M059J (cell line): ENCODE measurements around the gene CNNM2. TPM values are rescaled to one million over a fixed set of nuclear protein-coding genes. Genes with fewer than 3 reads are reported as not detected.
"Not testable (repeated sequence)": the region's sequence is repeated elsewhere in the genome, so short reads cannot be mapped to it uniquely, and the experiment has no call there.

ENCODE experiments used
- DNase-seq: peaks from one replicate; pipeline ENCODE4 v3.0.0-alpha.2; 2012; ENCODE audit warnings: low read depth
- total RNA-seq: library from RNA; depleted of rRNA; stranded (reverse); fragments of >200 nt; shearing (Covaris generic); gene quantifications from 2 replicates; pipeline ENCODE4 v1.2.3, GENCODE V29; 2014

The CNNM2 gene
- total RNA-seq, 1 experiment from 2014 or later = 4.9 TPM

GRCh38 chr10:102967123-102967522, 49.0 kb downstream of the CNNM2 start:
- DNase-seq = no peak

- DNase-seq = peak; percentile 12
These were observed 52.7 kb downstream of the CNNM2 start for GRCh38 chr10:102970562-102971340.

- peak; percentile 27 for DNase-seq
These were observed 57.6 kb downstream of the CNNM2 start for GRCh38 chr10:102975483-102976379.

GRCh38 chr10:102976380-102976726, 58.3 kb downstream of the CNNM2 start:
- DNase-seq = not testable (repeated sequence)

GRCh38 chr10:102982296-102982695, 64.2 kb downstream of the CNNM2 start:
- DNase-seq = no peak

GRCh38 chr10:102984086-102984485, 66.0 kb downstream of the CNNM2 start:
- DNase-seq = no peak

GRCh38 chr10:102985811-102986210, 67.7 kb downstream of the CNNM2 start:
- no peak for DNase-seq

GRCh38 chr10:102988404-102989314, 70.6 kb downstream of the CNNM2 start:
- peak; percentile 81 for DNase-seq

- DNase-seq = peak; percentile 11
These were observed 76.6 kb downstream of the CNNM2 start for GRCh38 chr10:102994531-102995295.

GRCh38 chr10:102996876-102997275, 78.8 kb downstream of the CNNM2 start:
- DNase-seq = no peak

- DNase-seq = no peak
These were observed 79.9 kb downstream of the CNNM2 start for GRCh38 chr10:102997998-102998397.

- no peak for DNase-seq
These were observed 80.4 kb downstream of the CNNM2 start for GRCh38 chr10:102998399-102998907.

GRCh38 chr10:103000050-103000449, 82.0 kb downstream of the CNNM2 start:
- DNase-seq = not testable (repeated sequence)

- DNase-seq = no peak
These were observed 88.9 kb downstream of the CNNM2 start for GRCh38 chr10:103007017-103007416.

GRCh38 chr10:103013416-103013815, 95.3 kb downstream of the CNNM2 start:
- DNase-seq = no peak

- DNase-seq = no peak
These were observed 101.3 kb downstream of the CNNM2 start for GRCh38 chr10:103019425-103019824.

GRCh38 chr10:103021150-103021899, 103.2 kb downstream of the CNNM2 start:
- no peak for DNase-seq

GRCh38 chr10:103021900-103022293, 103.8 kb downstream of the CNNM2 start:
- DNase-seq = peak; percentile 49

- no peak for DNase-seq
These were observed 107.6 kb downstream of the CNNM2 start for GRCh38 chr10:103025696-103026095.

- no peak for DNase-seq
These were observed 120.5 kb downstream of the CNNM2 start for GRCh38 chr10:103038570-103038969.
